ENCODE measurements around the gene SEMA5B. TPM values are rescaled to one million over a fixed set of nuclear protein-coding genes. Genes with fewer than 3 reads are reported as not detected.

Gene SEMA5B
- total and polyA plus RNA-seq, 7 experiments from 2014 or later, result 0.19 to 0.51 (median 0.24) TPM; not detected in 4

- H3K4me3 Mint-ChIP-seq, result no peak overlapping the region
- Histone ChIP-seq H3K36me3 (ENCODE audit: control insufficient read depth in 2 of 3, insufficient read depth in 3 of 3, low read length in 3 of 3) (no peaks in the 10 kb centered on the region), H3K27me3 (ENCODE audit: control insufficient read depth in 2 of 2, insufficient read depth in 2 of 2, low read length in 2 of 2) (no peaks in the 10 kb centered on the region), H3K27ac (ENCODE audit: low read depth, low read length) (no peak overlapping the region), H3K9me3 (ENCODE audit: control insufficient read depth in 2 of 3, low read length in 3 of 3) (no peaks in the 10 kb centered on the region), H3K4me1 (ENCODE audit: control insufficient read depth in 2 of 2, insufficient read depth in 2 of 2, low read length in 2 of 2) (no peaks in the 10 kb centered on the region), H3K4me3 (ENCODE audit: low read length) (no peak overlapping the region)
- ChIA-PET CTCF (no interaction called here), POLR2A (no interaction called here)
- no peak for DNase-seq
- intact Hi-C loops (cut with micrococcal nuclease), result no loop called here
- H3K27ac Mint-ChIP-seq, result no peak overlapping the region
- peaks cover 0 to 21% (median 2%) of the 10 kb centered on the region in 5 donors for H3K27me3 Mint-ChIP-seq
- ATAC-seq, result no peak
- peaks cover 0 to 10% (median 0%) of the 10 kb centered on the region in 7 donors for H3K4me1 Mint-ChIP-seq
- H3K9me3 Mint-ChIP-seq, result peaks cover 0 to 2% (median 0%) of the 10 kb centered on the region in 11 donors
- no peaks in the 10 kb centered on the region for H3K36me3 Mint-ChIP-seq
Measured at GRCh38 chr3:123060054-123060453, 32.5 kb upstream of the SEMA5B start.

- H3K9me3 Mint-ChIP-seq, result no peaks in the 10 kb centered on the region
- CTCF ChIA-PET, result no interaction called here
- no peaks in the 10 kb centered on the region for H3K4me1 Mint-ChIP-seq
- Histone ChIP-seq H3K36me3 (ENCODE audit: control insufficient read depth in 2 of 3, insufficient read depth in 3 of 3, low read length in 3 of 3) (no peaks in the 10 kb centered on the region), H3K4me1 (ENCODE audit: control insufficient read depth in 2 of 2, insufficient read depth in 2 of 2, low read length in 2 of 2) (no peaks in the 10 kb centered on the region), H3K4me3 (ENCODE audit: low read length) (no peak overlapping the region), H3K9me3 (ENCODE audit: control insufficient read depth in 2 of 3, low read length in 3 of 3) (no peaks in the 10 kb centered on the region), H3K27me3 (ENCODE audit: control insufficient read depth in 2 of 2, insufficient read depth in 2 of 2, low read length in 2 of 2) (no peaks in the 10 kb centered on the region), H3K27ac (ENCODE audit: low read depth, low read length) (no peak overlapping the region)
- POLR2A ChIA-PET, result no interaction called here
- H3K36me3 Mint-ChIP-seq, result no peaks in the 10 kb centered on the region
- no peak overlapping the region for H3K4me3 Mint-ChIP-seq
- intact Hi-C loops (cut with micrococcal nuclease), result no loop called here
- no peak for DNase-seq
- ATAC-seq, result no peak
- H3K27ac Mint-ChIP-seq, result no peak overlapping the region
- peaks cover 0 to 26% (median 2%) of the 10 kb centered on the region in 5 donors for H3K27me3 Mint-ChIP-seq
Measured at GRCh38 chr3:123058505-123058904, 30.9 kb upstream of the SEMA5B start.

- CTCF ChIA-PET, result no interaction called here
- intact Hi-C loops (cut with micrococcal nuclease), result no loop called here
- POLR2A ChIA-PET, result no interaction called here
- H3K4me3 ChIP-seq (ENCODE audit: low read length), result no peak overlapping the region
- H3K9me3 ChIP-seq (ENCODE audit: control insufficient read depth in 2 of 3, low read length in 3 of 3), result no peaks in the 10 kb centered on the region
- H3K36me3 ChIP-seq (ENCODE audit: control insufficient read depth in 2 of 3, insufficient read depth in 3 of 3, low read length in 3 of 3), result no peaks in the 10 kb centered on the region
- DNase-seq (no peak), ATAC-seq (no peak)
- peak overlapping the region in 1 of 9 donors; percentile 12 for H3K27ac Mint-ChIP-seq
- H3K27ac ChIP-seq (ENCODE audit: low read depth, low read length), result no peak overlapping the region
- no peaks in the 10 kb centered on the region for H3K36me3 Mint-ChIP-seq
- H3K27me3 Mint-ChIP-seq, result peaks cover 0 to 27% (median 0%) of the 10 kb centered on the region in 5 donors
- H3K27me3 ChIP-seq (ENCODE audit: control insufficient read depth in 2 of 2, insufficient read depth in 2 of 2, low read length in 2 of 2), result no peaks in the 10 kb centered on the region
- H3K9me3 Mint-ChIP-seq, result no peaks in the 10 kb centered on the region
- no peak overlapping the region for H3K4me3 Mint-ChIP-seq
- no peaks in the 10 kb centered on the region for H3K4me1 Mint-ChIP-seq
- no peaks in the 10 kb centered on the region for H3K4me1 ChIP-seq (ENCODE audit: control insufficient read depth in 2 of 2, insufficient read depth in 2 of 2, low read length in 2 of 2)
Measured at GRCh38 chr3:123055352-123055751, 27.8 kb upstream of the SEMA5B start.

- DNase-seq, result no peak
- ChIA-PET POLR2A (no interaction called here), CTCF (no interaction called here)
- no peaks in the 10 kb centered on the region for H3K9me3 ChIP-seq (ENCODE audit: control insufficient read depth in 2 of 3, low read length in 3 of 3)
- Mint-ChIP-seq H3K36me3 (no peaks in the 10 kb centered on the region), H3K4me1 (no peaks in the 10 kb centered on the region), H3K27me3 (peaks cover 0 to 23% (median 0%) of the 10 kb centered on the region in 5 donors), H3K4me3 (no peak overlapping the region), H3K27ac (peak overlapping the region in 1 of 9 donors; percentile 12), H3K9me3 (no peaks in the 10 kb centered on the region)
- H3K4me3 ChIP-seq (ENCODE audit: low read length), result no peak overlapping the region
- no peaks in the 10 kb centered on the region for H3K4me1 ChIP-seq (ENCODE audit: control insufficient read depth in 2 of 2, insufficient read depth in 2 of 2, low read length in 2 of 2)
- no peaks in the 10 kb centered on the region for H3K27me3 ChIP-seq (ENCODE audit: control insufficient read depth in 2 of 2, insufficient read depth in 2 of 2, low read length in 2 of 2)
- ATAC-seq, result no peak
- intact Hi-C loops (cut with micrococcal nuclease), result no loop called here
- no peak overlapping the region for H3K27ac ChIP-seq (ENCODE audit: low read depth, low read length)
- no peaks in the 10 kb centered on the region for H3K36me3 ChIP-seq (ENCODE audit: control insufficient read depth in 2 of 3, insufficient read depth in 3 of 3, low read length in 3 of 3)
Measured at GRCh38 chr3:123054931-123055330, 27.4 kb upstream of the SEMA5B start.

GRCh38 chr3:123054109-123054778, 26.7 kb upstream of the SEMA5B start:
- POLR2A ChIA-PET, result no interaction called here
- Histone ChIP-seq H3K27me3 (ENCODE audit: control insufficient read depth in 2 of 2, insufficient read depth in 2 of 2, low read length in 2 of 2) (no peaks in the 10 kb centered on the region), H3K4me1 (ENCODE audit: control insufficient read depth in 2 of 2, insufficient read depth in 2 of 2, low read length in 2 of 2) (no peaks in the 10 kb centered on the region), H3K4me3 (ENCODE audit: low read length) (no peak overlapping the region), H3K27ac (ENCODE audit: low read depth, low read length) (no peak overlapping the region), H3K36me3 (ENCODE audit: control insufficient read depth in 2 of 3, insufficient read depth in 3 of 3, low read length in 3 of 3) (no peaks in the 10 kb centered on the region), H3K9me3 (ENCODE audit: control insufficient read depth in 2 of 3, low read length in 3 of 3) (no peaks in the 10 kb centered on the region)
- DNase-seq (no peak), ATAC-seq (no peak)
- intact Hi-C loops (cut with micrococcal nuclease), result no loop called here
- Mint-ChIP-seq H3K27me3 (peaks cover 0 to 23% (median 0%) of the 10 kb centered on the region in 5 donors), H3K36me3 (no peaks in the 10 kb centered on the region), H3K27ac (no peak overlapping the region), H3K9me3 (no peaks in the 10 kb centered on the region), H3K4me3 (no peak overlapping the region), H3K4me1 (no peaks in the 10 kb centered on the region)
- CTCF ChIA-PET, result no interaction called here

- POLR2A ChIA-PET, result no interaction called here
- intact Hi-C loops (cut with micrococcal nuclease), result no loop called here
- no peak for ATAC-seq
- Mint-ChIP-seq H3K36me3 (no peaks in the 10 kb centered on the region), H3K4me1 (no peaks in the 10 kb centered on the region), H3K27me3 (peaks cover 0 to 30% (median 0%) of the 10 kb centered on the region in 5 donors), H3K4me3 (no peak overlapping the region), H3K27ac (no peak overlapping the region), H3K9me3 (no peaks in the 10 kb centered on the region)
- no peak for DNase-seq
- Histone ChIP-seq H3K36me3 (ENCODE audit: control insufficient read depth in 2 of 3, insufficient read depth in 3 of 3, low read length in 3 of 3) (no peaks in the 10 kb centered on the region), H3K9me3 (ENCODE audit: control insufficient read depth in 2 of 3, low read length in 3 of 3) (no peaks in the 10 kb centered on the region), H3K27me3 (ENCODE audit: control insufficient read depth in 2 of 2, insufficient read depth in 2 of 2, low read length in 2 of 2) (no peaks in the 10 kb centered on the region), H3K4me3 (ENCODE audit: low read length) (no peak overlapping the region), H3K4me1 (ENCODE audit: control insufficient read depth in 2 of 2, insufficient read depth in 2 of 2, low read length in 2 of 2) (no peaks in the 10 kb centered on the region), H3K27ac (ENCODE audit: low read depth, low read length) (no peak overlapping the region)
- CTCF ChIA-PET, result no interaction called here
Measured at GRCh38 chr3:123053107-123053506, 25.5 kb upstream of the SEMA5B start.

GRCh38 chr3:123050666-123051065, 23.1 kb upstream of the SEMA5B start:
- Mint-ChIP-seq H3K4me1 (no peaks in the 10 kb centered on the region), H3K36me3 (no peaks in the 10 kb centered on the region), H3K9me3 (no peaks in the 10 kb centered on the region), H3K27me3 (peaks cover 0 to 33% (median 0%) of the 10 kb centered on the region in 5 donors), H3K4me3 (no peak overlapping the region), H3K27ac (no peak overlapping the region)
- POLR2A ChIA-PET, result no interaction called here
- ATAC-seq (no peak), DNase-seq (no peak)
- H3K27me3 ChIP-seq (ENCODE audit: control insufficient read depth in 2 of 2, insufficient read depth in 2 of 2, low read length in 2 of 2), result no peaks in the 10 kb centered on the region
- CTCF ChIA-PET, result no interaction called here
- intact Hi-C loops (cut with micrococcal nuclease), result no loop called here
- no peak overlapping the region for H3K4me3 ChIP-seq (ENCODE audit: low read length)
- H3K36me3 ChIP-seq (ENCODE audit: control insufficient read depth in 2 of 3, insufficient read depth in 3 of 3, low read length in 3 of 3), result no peaks in the 10 kb centered on the region
- no peaks in the 10 kb centered on the region for H3K9me3 ChIP-seq (ENCODE audit: control insufficient read depth in 2 of 3, low read length in 3 of 3)
- H3K27ac ChIP-seq (ENCODE audit: low read depth, low read length), result no peak overlapping the region
- H3K4me1 ChIP-seq (ENCODE audit: control insufficient read depth in 2 of 2, insufficient read depth in 2 of 2, low read length in 2 of 2), result no peaks in the 10 kb centered on the region

Measured in naive thymus-derived CD4-positive, alpha-beta T cell (primary cell).